RPMI8226 (cell line): ENCODE results near the gene VIPR1.
A peak's percentile ranks its signal among the peaks of the same experiment; 100 is the strongest.

ENCODE experiments used
- DNase-seq: peaks from one replicate; pipeline ENCODE4 v3.0.0-alpha.2; 2015

The VIPR1 gene

GRCh38 chr3:42502429-42503250 is at the start of gene VIPR1:
TSS of gene VIPR1 (plus strand) at chr3:42502643. CDS start at chr3:42502736, 93 bp downstream.
- peak; percentile 96 for DNase-seq

- no peak for DNase-seq
Observed at GRCh38 chr3:42456211-42456610, 46.2 kb upstream of the VIPR1 start.

- no peak for DNase-seq
Observed at GRCh38 chr3:42459151-42459550, 43.3 kb upstream of the VIPR1 start.

- DNase-seq: no peak
Observed at GRCh38 chr3:42461762-42462161, 40.7 kb upstream of the VIPR1 start.

- no peak for DNase-seq
Observed at GRCh38 chr3:42463093-42463492, 39.4 kb upstream of the VIPR1 start.

GRCh38 chr3:42468111-42468510 is 34.3 kb upstream of the VIPR1 start:
- DNase-seq: no peak

GRCh38 chr3:42472555-42472954 is 29.9 kb upstream of the VIPR1 start:
- no peak for DNase-seq

GRCh38 chr3:42473083-42473932 is 29.1 kb upstream of the VIPR1 start:
- peak; percentile 50 for DNase-seq

GRCh38 chr3:42476225-42477125 is 26.0 kb upstream of the VIPR1 start:
- peak; percentile 78 for DNase-seq

GRCh38 chr3:42477696-42478095 is 24.7 kb upstream of the VIPR1 start:
- DNase-seq: no peak

- no peak for DNase-seq
Observed at GRCh38 chr3:42478830-42479229, 23.6 kb upstream of the VIPR1 start.

GRCh38 chr3:42486814-42487565 is 15.5 kb upstream of the VIPR1 start:
- no peak for DNase-seq

- DNase-seq: no peak
Observed at GRCh38 chr3:42488687-42489086, 13.8 kb upstream of the VIPR1 start.

- no peak for DNase-seq
Observed at GRCh38 chr3:42489116-42489936, 13.1 kb upstream of the VIPR1 start.

GRCh38 chr3:42489937-42490227 is 12.6 kb upstream of the VIPR1 start:
- no peak for DNase-seq

- DNase-seq: peak; percentile 97
Observed at GRCh38 chr3:42490243-42490642, 12.2 kb upstream of the VIPR1 start.

GRCh38 chr3:42491881-42492507 is 10.4 kb upstream of the VIPR1 start:
- peak; percentile 59 for DNase-seq

GRCh38 chr3:42492508-42493080 is 9.8 kb upstream of the VIPR1 start:
- DNase-seq: peak; percentile 48

GRCh38 chr3:42493126-42493797 is 9.2 kb upstream of the VIPR1 start:
- DNase-seq: peak; percentile 52

- DNase-seq: no peak
Observed at GRCh38 chr3:42493798-42494151, 8.7 kb upstream of the VIPR1 start.
